ENCODE measurements around the gene SH3RF3. TPM values are rescaled to one million over a fixed set of nuclear protein-coding genes. Genes with fewer than 3 reads are reported as not detected.

SH3RF3 gene
- total and polyA plus RNA-seq, 9 of the 15 experiments (the other 6 are each of a cell fraction or from before 2014, with no cell fraction given), result 0.02 TPM; not detected in 8

GRCh38 chr2:109429567-109430328 lies 300.7 kb downstream of the SH3RF3 start (continued):
- TF ChIP-seq ZNF277 (CRISPR knock-in tag; IDR thresholded peaks at IDR 0.05; ENCODE audit: borderline replicate concordance), result no peak
- TF ChIP-seq HES1 (IDR thresholded peaks at IDR 0.05; ENCODE audit: low read depth), result no peak
- TF ChIP-seq E2F5 (CRISPR knock-in tag; IDR thresholded peaks at IDR 0.05), result no peak
- TF ChIP-seq, protein P1, sequence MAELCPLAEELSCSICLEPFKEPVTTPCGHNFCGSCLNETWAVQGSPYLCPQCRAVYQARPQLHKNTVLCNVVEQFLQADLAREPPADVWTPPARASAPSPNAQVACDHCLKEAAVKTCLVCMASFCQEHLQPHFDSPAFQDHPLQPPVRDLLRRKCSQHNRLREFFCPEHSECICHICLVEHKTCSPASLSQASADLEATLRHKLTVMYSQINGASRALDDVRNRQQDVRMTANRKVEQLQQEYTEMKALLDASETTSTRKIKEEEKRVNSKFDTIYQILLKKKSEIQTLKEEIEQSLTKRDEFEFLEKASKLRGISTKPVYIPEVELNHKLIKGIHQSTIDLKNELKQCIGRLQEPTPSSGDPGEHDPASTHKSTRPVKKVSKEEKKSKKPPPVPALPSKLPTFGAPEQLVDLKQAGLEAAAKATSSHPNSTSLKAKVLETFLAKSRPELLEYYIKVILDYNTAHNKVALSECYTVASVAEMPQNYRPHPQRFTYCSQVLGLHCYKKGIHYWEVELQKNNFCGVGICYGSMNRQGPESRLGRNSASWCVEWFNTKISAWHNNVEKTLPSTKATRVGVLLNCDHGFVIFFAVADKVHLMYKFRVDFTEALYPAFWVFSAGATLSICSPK (IDR thresholded peaks at IDR 0.05; ENCODE audit: borderline replicate concordance), result no peak
- no peak for TF ChIP-seq TEAD2 (tag; IDR thresholded peaks at IDR 0.05)
